ENCODE measurements around the gene ZNF692. TPM values are rescaled to one million over a fixed set of nuclear protein-coding genes. Genes with fewer than 3 reads are reported as not detected.
"Not testable (repeated sequence)": the region's sequence is repeated elsewhere in the genome, so short reads cannot be mapped to it uniquely, and the experiment has no call there.

The ZNF692 gene
- total and polyA plus RNA-seq, 4 donors: 26.1 to 58.5 (median 36.3) TPM

DNA sequence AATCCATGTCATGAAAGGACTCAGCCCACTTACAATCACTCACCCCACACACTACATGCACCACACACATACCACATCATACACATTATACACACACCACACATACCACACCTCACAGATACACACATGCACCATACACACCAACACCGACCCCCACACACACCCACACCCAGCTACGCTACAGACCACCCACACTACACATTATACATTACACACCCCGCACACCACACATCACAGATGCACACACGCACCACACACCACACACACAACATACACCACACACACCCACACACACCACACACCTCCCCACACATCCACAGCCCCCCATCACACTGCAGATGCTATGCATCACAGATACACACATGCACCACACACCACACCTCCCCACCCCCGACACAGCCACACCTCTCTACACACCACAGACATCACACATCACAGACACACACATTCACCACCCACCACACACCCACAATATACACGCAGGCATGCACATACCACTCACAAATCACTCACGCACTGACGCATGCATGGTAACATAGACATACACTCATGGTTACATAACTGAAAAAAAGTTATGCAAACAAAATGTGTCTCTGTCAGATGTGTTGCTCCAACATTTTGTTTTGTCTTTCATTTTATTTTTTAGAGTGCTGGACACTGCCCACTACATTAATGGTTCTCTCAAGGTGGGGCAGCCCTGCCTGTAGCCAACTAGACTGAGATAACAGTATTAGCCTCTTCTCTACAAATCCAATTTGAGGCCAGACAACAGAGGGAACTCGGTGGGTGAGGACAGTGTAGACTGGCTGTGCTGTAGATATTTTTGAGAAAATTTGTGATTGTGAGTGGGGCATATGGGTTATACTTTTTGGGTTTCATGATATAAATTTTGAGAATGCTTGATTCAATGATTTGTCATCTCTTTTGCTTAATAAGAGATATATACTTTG is 31.9 kb upstream of the ZNF692 start:
- no peak for DNase-seq
- TF ChIP-seq, protein P1, sequence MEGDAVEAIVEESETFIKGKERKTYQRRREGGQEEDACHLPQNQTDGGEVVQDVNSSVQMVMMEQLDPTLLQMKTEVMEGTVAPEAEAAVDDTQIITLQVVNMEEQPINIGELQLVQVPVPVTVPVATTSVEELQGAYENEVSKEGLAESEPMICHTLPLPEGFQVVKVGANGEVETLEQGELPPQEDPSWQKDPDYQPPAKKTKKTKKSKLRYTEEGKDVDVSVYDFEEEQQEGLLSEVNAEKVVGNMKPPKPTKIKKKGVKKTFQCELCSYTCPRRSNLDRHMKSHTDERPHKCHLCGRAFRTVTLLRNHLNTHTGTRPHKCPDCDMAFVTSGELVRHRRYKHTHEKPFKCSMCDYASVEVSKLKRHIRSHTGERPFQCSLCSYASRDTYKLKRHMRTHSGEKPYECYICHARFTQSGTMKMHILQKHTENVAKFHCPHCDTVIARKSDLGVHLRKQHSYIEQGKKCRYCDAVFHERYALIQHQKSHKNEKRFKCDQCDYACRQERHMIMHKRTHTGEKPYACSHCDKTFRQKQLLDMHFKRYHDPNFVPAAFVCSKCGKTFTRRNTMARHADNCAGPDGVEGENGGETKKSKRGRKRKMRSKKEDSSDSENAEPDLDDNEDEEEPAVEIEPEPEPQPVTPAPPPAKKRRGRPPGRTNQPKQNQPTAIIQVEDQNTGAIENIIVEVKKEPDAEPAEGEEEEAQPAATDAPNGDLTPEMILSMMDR (IDR thresholded peaks at IDR 0.05; ENCODE audit: control extremely low read depth, extremely low read depth): no peak
- H3K4me1 ChIP-seq (ENCODE audit: control insufficient read depth in 5 of 5, insufficient read depth in 5 of 5, low read length in 5 of 5): peaks cover 0 to 7% (median 0%) of the 10 kb centered on the region in 5 donors
- no peaks in the 10 kb centered on the region for H3K9me3 ChIP-seq (ENCODE audit: control insufficient read depth in 4 of 4, insufficient read depth in 3 of 4, low read length in 3 of 4)
- H3K4me3 ChIP-seq: no peak overlapping the region
- H3K36me3 ChIP-seq (ENCODE audit: control insufficient read depth in 4 of 4, insufficient read depth in 4 of 4, low read length in 4 of 4): no peaks in the 10 kb centered on the region
- no peaks in the 10 kb centered on the region for H3K27me3 ChIP-seq (ENCODE audit: control insufficient read depth in 3 of 3, insufficient read depth in 3 of 3, low read length in 2 of 3)
- H3K27ac ChIP-seq (ENCODE audit: low read depth in 1 of 2, low read length in 1 of 2): no peak overlapping the region
- no peak for ATAC-seq (ENCODE audit: insufficient read depth, low FRiP score)
- 87 to 92% methylated on average over 9 of the region's 9 CpGs for WGBS, 2 donors
- no peak overlapping the region for H3K9ac ChIP-seq (ENCODE audit: insufficient read depth in 1 of 2, low read length in 2 of 2)

DNA sequence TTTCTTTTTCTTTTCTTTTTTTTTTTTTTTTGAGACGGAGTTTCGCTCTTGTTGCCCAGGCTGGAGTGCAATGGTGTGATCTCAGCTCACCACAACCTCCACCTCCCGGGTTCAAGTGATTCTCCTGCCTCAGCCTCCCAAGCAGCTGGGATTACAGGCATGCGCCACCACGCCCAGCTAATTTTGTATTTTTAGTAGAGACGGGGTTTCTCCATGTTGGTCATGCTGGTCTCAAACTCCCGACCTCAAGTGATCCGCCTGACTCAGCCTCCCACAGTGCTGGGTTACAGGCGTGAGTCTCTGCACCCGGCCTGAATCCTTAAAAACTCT is 31.0 kb upstream of the ZNF692 start:
- not testable (repeated sequence) for H3K9me3 ChIP-seq (ENCODE audit: control insufficient read depth in 4 of 4, insufficient read depth in 3 of 4, low read length in 3 of 4); H3K27ac ChIP-seq (ENCODE audit: low read depth in 1 of 2, low read length in 1 of 2); ATAC-seq (ENCODE audit: insufficient read depth, low FRiP score); H3K27me3 ChIP-seq (ENCODE audit: control insufficient read depth in 3 of 3, insufficient read depth in 3 of 3, low read length in 2 of 3); H3K4me3 ChIP-seq; H3K9ac ChIP-seq (ENCODE audit: insufficient read depth in 1 of 2, low read length in 2 of 2); DNase-seq; H3K36me3 ChIP-seq (ENCODE audit: control insufficient read depth in 4 of 4, insufficient read depth in 4 of 4, low read length in 4 of 4); H3K4me1 ChIP-seq (ENCODE audit: control insufficient read depth in 5 of 5, insufficient read depth in 5 of 5, low read length in 5 of 5)
- 83 to 87% methylated on average over 9 to 10 of the region's 10 CpGs for WGBS, 2 donors

DNA sequence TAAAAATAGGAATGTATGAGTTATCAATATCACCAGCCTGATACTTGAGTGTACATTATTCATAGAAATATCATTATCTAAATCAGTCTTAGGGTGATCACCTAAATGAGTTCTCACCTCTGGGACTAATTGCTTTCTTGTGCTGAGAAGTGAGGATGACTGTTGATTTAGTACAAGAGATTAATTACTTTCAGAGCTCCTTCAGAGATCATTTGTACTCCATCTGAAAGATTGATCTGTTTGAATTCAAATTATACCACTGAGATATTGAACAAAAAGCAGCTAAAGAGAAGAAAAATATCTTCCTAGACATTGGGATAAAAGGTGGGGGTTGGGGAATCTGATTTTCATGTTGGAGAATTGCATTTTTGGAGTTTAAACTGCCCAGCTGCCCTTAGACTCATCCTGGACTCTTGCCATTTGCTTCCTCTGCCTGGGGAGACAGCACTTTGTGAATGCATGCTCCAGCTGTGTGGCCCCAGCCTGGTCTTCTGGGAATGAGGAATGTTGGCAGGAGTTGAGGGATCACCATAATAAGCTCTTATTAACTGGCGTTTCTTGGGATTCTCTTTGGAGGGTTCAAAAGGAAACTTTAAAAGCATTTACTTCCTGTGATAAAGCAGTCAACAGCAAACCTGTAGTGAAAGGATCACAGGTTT is 27.5 kb upstream of the ZNF692 start:
- TF ChIP-seq, protein P1 (IDR thresholded peaks at IDR 0.05; ENCODE audit: control extremely low read depth, extremely low read depth): no peak

DNA sequence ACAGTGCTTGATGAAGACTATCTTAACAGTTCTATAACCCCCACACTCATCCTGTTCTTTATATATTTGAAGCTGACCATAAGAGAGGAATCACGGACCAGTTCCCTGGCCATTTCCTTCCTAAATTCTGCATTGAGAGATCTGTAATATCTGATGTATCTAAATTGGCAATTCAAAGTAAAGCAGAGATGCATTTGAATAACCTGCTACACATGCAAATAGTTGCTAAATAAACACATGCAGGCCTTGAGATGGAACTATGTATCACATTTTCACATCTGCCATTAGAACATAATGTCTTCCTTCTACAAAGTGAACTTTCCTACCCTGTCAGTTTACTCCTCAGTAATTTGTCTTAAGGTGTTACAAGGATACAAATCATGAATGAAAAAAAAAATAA is 26.8 kb upstream of the ZNF692 start:
- Histone ChIP-seq H3K27ac (ENCODE audit: low read depth in 1 of 2, low read length in 1 of 2) (no peak overlapping the region), H3K4me3 (no peak overlapping the region), H3K9me3 (ENCODE audit: control insufficient read depth in 4 of 4, insufficient read depth in 3 of 4, low read length in 3 of 4) (no peaks in the 10 kb centered on the region), H3K36me3 (ENCODE audit: control insufficient read depth in 4 of 4, insufficient read depth in 4 of 4, low read length in 4 of 4) (no peaks in the 10 kb centered on the region), H3K4me1 (ENCODE audit: control insufficient read depth in 5 of 5, insufficient read depth in 5 of 5, low read length in 5 of 5) (peaks cover 0 to 7% (median 0%) of the 10 kb centered on the region in 5 donors), H3K27me3 (ENCODE audit: control insufficient read depth in 3 of 3, insufficient read depth in 3 of 3, low read length in 2 of 3) (no peaks in the 10 kb centered on the region), H3K9ac (ENCODE audit: insufficient read depth in 1 of 2, low read length in 2 of 2) (no peak overlapping the region)
- no peak for ATAC-seq (ENCODE audit: insufficient read depth, low FRiP score)
- WGBS, 2 donors: 58 to 70% methylated on average over 1 of the region's 1 CpG
- no peak for DNase-seq
- TF ChIP-seq, protein P1 (IDR thresholded peaks at IDR 0.05; ENCODE audit: control extremely low read depth, extremely low read depth): no peak

More for the DNA sequence above, 27.5 kb upstream of the ZNF692 start:
- peak; percentile 60 to 77 (median 70) for DNase-seq
- Histone ChIP-seq H3K27me3 (ENCODE audit: control insufficient read depth in 3 of 3, insufficient read depth in 3 of 3, low read length in 2 of 3) (no peaks in the 10 kb centered on the region), H3K9me3 (ENCODE audit: control insufficient read depth in 4 of 4, insufficient read depth in 3 of 4, low read length in 3 of 4) (no peaks in the 10 kb centered on the region), H3K27ac (ENCODE audit: low read depth in 1 of 2, low read length in 1 of 2) (no peak overlapping the region), H3K4me1 (ENCODE audit: control insufficient read depth in 5 of 5, insufficient read depth in 5 of 5, low read length in 5 of 5) (peaks cover 0 to 7% (median 0%) of the 10 kb centered on the region in 5 donors), H3K36me3 (ENCODE audit: control insufficient read depth in 4 of 4, insufficient read depth in 4 of 4, low read length in 4 of 4) (no peaks in the 10 kb centered on the region), H3K4me3 (no peak overlapping the region), H3K9ac (ENCODE audit: insufficient read depth in 1 of 2, low read length in 2 of 2) (no peak overlapping the region)
- ATAC-seq (ENCODE audit: insufficient read depth, low FRiP score): no peak
- 19 to 23% methylated on average over 1 of the region's 1 CpG for WGBS, 2 donors

All from lung (tissue), 12 donors.